ENCODE data around the gene C19orf33.

C19orf33 gene

GRCh38 chr19:38306236-38306635 lies 2.2 kb downstream of the C19orf33 start:
- Histone ChIP-seq H3K4me1 (ENCODE audit: low read length) (no peaks in the 10 kb centered on the region), H3K9ac (ENCODE audit: low read length) (no peak overlapping the region), H3K9me3 (replicated peaks; ENCODE audit: insufficient read depth, low read length) (no peaks in the 10 kb centered on the region), H3K4me3 (ENCODE audit: low read length) (no peak overlapping the region), H3F3A (ENCODE audit: insufficient read depth, low read length) (no peaks in the 10 kb centered on the region), H3K27ac (ENCODE audit: low read length) (no peak overlapping the region), H3K79me2 (ENCODE audit: low read length) (peaks cover 7% of the 10 kb centered on the region; the same call in 1 of the 2 replicates), H4K20me1 (ENCODE audit: insufficient read depth, low read length) (no peaks in the 10 kb centered on the region), H3K27me3 (replicated peaks; ENCODE audit: insufficient read depth, low read length) (no peaks in the 10 kb centered on the region), H3K36me3 (replicated peaks; ENCODE audit: insufficient read depth, low read length) (no peaks in the 10 kb centered on the region), H3K4me2 (ENCODE audit: low read depth, low read length) (no peak overlapping the region), H3K9me2 (replicated peaks; ENCODE audit: insufficient read depth, low read length) (no peaks in the 10 kb centered on the region), H2AFZ (ENCODE audit: low read length) (no peak overlapping the region)
- TF ChIP-seq CTCF (IDR thresholded peaks at IDR 0.05; ENCODE audit: low read length), result no peak
- TF ChIP-seq EZH2phosphoT487 (IDR thresholded peaks at IDR 0.05; ENCODE audit: low read length), result no peak
- no peak for TF ChIP-seq EZH2 (optimal IDR thresholded peaks at IDR 0.05; ENCODE audit: low read depth, low read length)
- DNase-seq, result no peak

- TF ChIP-seq CTCF (IDR thresholded peaks at IDR 0.05; ENCODE audit: low read length) (no peak), EZH2 (optimal IDR thresholded peaks at IDR 0.05; ENCODE audit: low read depth, low read length) (no peak), EZH2phosphoT487 (IDR thresholded peaks at IDR 0.05; ENCODE audit: low read length) (no peak)
- H3K36me3 ChIP-seq (replicated peaks; ENCODE audit: insufficient read depth, low read length), result no peaks in the 10 kb centered on the region
- no peak overlapping the region for H2AFZ ChIP-seq (ENCODE audit: low read length)
- no peaks in the 10 kb centered on the region for H4K20me1 ChIP-seq (ENCODE audit: insufficient read depth, low read length)
- no peak overlapping the region for H3K4me3 ChIP-seq (ENCODE audit: low read length)
- no peaks in the 10 kb centered on the region for H3K4me1 ChIP-seq (ENCODE audit: low read length)
- no peak overlapping the region for H3K9ac ChIP-seq (ENCODE audit: low read length)
- no peak overlapping the region for H3K27ac ChIP-seq (ENCODE audit: low read length)
- H3K9me2 ChIP-seq (replicated peaks; ENCODE audit: insufficient read depth, low read length), result no peaks in the 10 kb centered on the region
- no peaks in the 10 kb centered on the region for H3K27me3 ChIP-seq (replicated peaks; ENCODE audit: insufficient read depth, low read length)
- no peak overlapping the region for H3K4me2 ChIP-seq (ENCODE audit: low read depth, low read length)
- DNase-seq, result no peak
- H3K79me2 ChIP-seq (ENCODE audit: low read length), result peaks cover 7% of the 10 kb centered on the region; the same call in 1 of the 2 replicates
- no peaks in the 10 kb centered on the region for H3F3A ChIP-seq (ENCODE audit: insufficient read depth, low read length)
- H3K9me3 ChIP-seq (replicated peaks; ENCODE audit: insufficient read depth, low read length), result no peaks in the 10 kb centered on the region
Observed at GRCh38 chr19:38307076-38307475, 3.0 kb downstream of the C19orf33 start.

GRCh38 chr19:38307597-38307996 lies 3.5 kb downstream of the C19orf33 start:
- no peak for DNase-seq
- Histone ChIP-seq H3K4me2 (ENCODE audit: low read depth, low read length) (no peak overlapping the region), H3K4me1 (ENCODE audit: low read length) (no peaks in the 10 kb centered on the region), H3K4me3 (ENCODE audit: low read length) (no peak overlapping the region), H3K36me3 (replicated peaks; ENCODE audit: insufficient read depth, low read length) (no peaks in the 10 kb centered on the region), H3K9ac (ENCODE audit: low read length) (no peak overlapping the region), H3K79me2 (ENCODE audit: low read length) (peaks cover 9% of the 10 kb centered on the region; the same call in 1 of the 2 replicates), H4K20me1 (ENCODE audit: insufficient read depth, low read length) (no peaks in the 10 kb centered on the region), H3K27me3 (replicated peaks; ENCODE audit: insufficient read depth, low read length) (no peaks in the 10 kb centered on the region), H3K9me2 (replicated peaks; ENCODE audit: insufficient read depth, low read length) (no peaks in the 10 kb centered on the region), H3K27ac (ENCODE audit: low read length) (no peak overlapping the region), H3K9me3 (replicated peaks; ENCODE audit: insufficient read depth, low read length) (no peaks in the 10 kb centered on the region), H2AFZ (ENCODE audit: low read length) (no peak overlapping the region), H3F3A (ENCODE audit: insufficient read depth, low read length) (no peaks in the 10 kb centered on the region)
- no peak for TF ChIP-seq CTCF (IDR thresholded peaks at IDR 0.05; ENCODE audit: low read length)
- no peak for TF ChIP-seq EZH2phosphoT487 (IDR thresholded peaks at IDR 0.05; ENCODE audit: low read length)
- no peak for TF ChIP-seq EZH2 (optimal IDR thresholded peaks at IDR 0.05; ENCODE audit: low read depth, low read length)
